CD4-positive, CD25-positive, alpha-beta regulatory T cell (primary cell): ENCODE data around the gene SPAG4. TPM values are rescaled to one million over a fixed set of nuclear protein-coding genes. Genes with fewer than 3 reads are reported as not detected.

Experiments
- ATAC-seq, 2 donors: fragments of 150-1000 bp; cut with Tn5 transposase; one replicate each; pipeline ENCODE4 v1.10.0; 2021; ENCODE audit warnings: low read depth in 2 of 2, moderate number of reproducible peaks in 2 of 2, moderate library complexity in 1 of 2
- DNase-seq, 3 donors: peaks; one replicate each; pipeline versions ENCODE4 v3.0.0 to v3.0.0-alpha.2; 2012 to 2022; ENCODE audit warnings: mixed read lengths in 1 of 3
- H3K27ac ChIP-seq: one replicate; pipeline ENCODE4 v1.7.0; 2013; ENCODE audit warnings: mild to moderate bottlenecking, low read length; ENCODE audit not compliant: insufficient read depth, poor library complexity, severe bottlenecking
- H3K27me3 ChIP-seq: one replicate; pipeline ENCODE4 v1.7.0; 2013; ENCODE audit warnings: low read length; ENCODE audit not compliant: control insufficient read depth, insufficient read depth
- H3K36me3 ChIP-seq: one replicate; pipeline ENCODE4 v1.7.0; 2013; ENCODE audit warnings: mild to moderate bottlenecking, low read length, moderate library complexity; ENCODE audit not compliant: control insufficient read depth, insufficient read depth
- H3K4me1 ChIP-seq: 2 replicates; pipeline ENCODE4 v1.7.0; 2013; ENCODE audit warnings: mild to moderate bottlenecking, low read length; ENCODE audit not compliant: insufficient read depth, control insufficient read depth, poor library complexity, severe bottlenecking
- H3K4me3 ChIP-seq: one replicate; pipeline ENCODE4 v1.7.0; 2013; ENCODE audit warnings: low read depth, mild to moderate bottlenecking, low read length, moderate library complexity
- H3K9me3 ChIP-seq, 2 experiments: 1 replicate in 1 of 2; 2 replicates in 1 of 2; pipeline ENCODE4 v1.7.0; 2013; ENCODE audit warnings: low read length in 2 of 2, mild to moderate bottlenecking in 1 of 2, moderate library complexity in 1 of 2; ENCODE audit not compliant: control insufficient read depth in 2 of 2
- H3K27ac Mint-ChIP-seq, 3 donors: one replicate each; pipeline ENCODE4 v1.8.0; 2020 to 2022; ENCODE audit warnings: mild to moderate bottlenecking in 3 of 3, mixed read lengths in 3 of 3, moderate library complexity in 2 of 3
- H3K27me3 Mint-ChIP-seq: one replicate; pipeline ENCODE4 v1.8.0; 2022; ENCODE audit warnings: mild to moderate bottlenecking, mixed read lengths
- H3K36me3 Mint-ChIP-seq: one replicate; pipeline ENCODE4 v1.8.0; 2020; ENCODE audit warnings: mixed read lengths
- H3K4me1 Mint-ChIP-seq, 4 donors: one replicate each; pipeline ENCODE4 v1.8.0; 2020 to 2022; ENCODE audit warnings: mixed read lengths in 4 of 4, mild to moderate bottlenecking in 1 of 4
- H3K4me3 Mint-ChIP-seq, 4 donors: one replicate each; pipeline ENCODE4 v1.8.0; 2020 to 2022; ENCODE audit warnings: mild to moderate bottlenecking in 4 of 4, mixed read lengths in 4 of 4, moderate library complexity in 3 of 4
- H3K9me3 Mint-ChIP-seq, 7 donors: one replicate each; pipeline ENCODE4 v1.8.0; 2020 to 2022; ENCODE audit warnings: mixed read lengths in 7 of 7, mild to moderate bottlenecking in 3 of 7, moderate library complexity in 2 of 7
- polyA plus RNA-seq, 4 donors: library from polyadenylated mRNA; unstranded; fragments of 300-500 nt; fragmentation: Illumina TruSeq; gene quantifications; one replicate each; pipeline ENCODE4 v1.2.3, GENCODE V29; 2021
- total RNA-seq: library from RNA; stranded (reverse); gene quantifications from one replicate; pipeline ENCODE4 v1.2.3, GENCODE V29; 2022

SPAG4 gene
- total and polyA plus RNA-seq, 5 donors from 2014 or later = 0.11 to 21.8 (median 0.47) TPM

DNA sequence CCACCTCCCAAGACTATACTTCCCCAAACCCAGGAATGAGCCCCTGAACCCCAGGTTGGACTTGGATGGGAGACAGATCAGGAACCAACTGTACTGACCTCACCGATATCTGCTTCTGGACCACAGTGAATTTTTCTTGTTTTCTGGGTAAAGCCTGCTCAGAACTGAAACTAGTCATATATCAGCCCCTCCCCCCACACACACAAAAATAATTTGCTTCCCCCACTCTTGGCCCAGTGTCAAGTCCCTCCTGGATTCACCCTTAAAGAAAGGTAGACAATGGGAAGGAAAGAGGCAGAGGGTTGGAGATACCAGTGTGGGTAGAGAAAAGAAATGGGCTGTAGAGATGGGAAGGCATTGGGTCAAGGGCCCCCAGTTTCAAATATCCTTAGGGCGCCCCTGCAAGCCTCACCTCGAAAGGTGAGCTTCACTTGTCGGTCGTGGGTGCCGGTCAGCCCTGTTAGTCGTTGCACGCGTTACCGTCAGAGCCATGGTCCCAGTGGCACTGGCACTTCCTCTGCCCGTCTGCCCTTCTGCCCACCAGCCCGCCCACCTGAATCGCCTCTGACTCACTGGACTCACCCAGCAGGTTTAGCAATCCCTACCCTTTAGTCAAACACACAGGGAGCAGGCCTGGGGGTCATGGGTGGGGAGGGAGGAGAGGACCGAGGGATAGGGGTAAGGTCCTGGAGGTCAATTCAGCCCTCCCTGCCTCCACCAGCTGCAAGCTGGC, 8.5 kb upstream of the SPAG4 start:
- Histone ChIP-seq H3K27me3 (no peaks in the 10 kb centered on the region), H3K27ac (no peak overlapping the region), H3K4me1 (peaks cover under 1% of the 10 kb centered on the region), H3K4me3 (no peak overlapping the region), H3K9me3 (no peaks in the 10 kb centered on the region), H3K36me3 (no peaks in the 10 kb centered on the region)
- peaks cover 0 to 2% (median 0%) of the 10 kb centered on the region in 7 donors for H3K9me3 Mint-ChIP-seq
- H3K4me1 Mint-ChIP-seq = peaks cover 0 to 6% (median 1%) of the 10 kb centered on the region in 4 donors
- no peak overlapping the region for H3K4me3 Mint-ChIP-seq
- DNase-seq (no peak), ATAC-seq (no peak)
- H3K27ac Mint-ChIP-seq = no peak overlapping the region
- no peaks in the 10 kb centered on the region for H3K36me3 Mint-ChIP-seq
- H3K27me3 Mint-ChIP-seq = peaks cover 18% of the 10 kb centered on the region

DNA sequence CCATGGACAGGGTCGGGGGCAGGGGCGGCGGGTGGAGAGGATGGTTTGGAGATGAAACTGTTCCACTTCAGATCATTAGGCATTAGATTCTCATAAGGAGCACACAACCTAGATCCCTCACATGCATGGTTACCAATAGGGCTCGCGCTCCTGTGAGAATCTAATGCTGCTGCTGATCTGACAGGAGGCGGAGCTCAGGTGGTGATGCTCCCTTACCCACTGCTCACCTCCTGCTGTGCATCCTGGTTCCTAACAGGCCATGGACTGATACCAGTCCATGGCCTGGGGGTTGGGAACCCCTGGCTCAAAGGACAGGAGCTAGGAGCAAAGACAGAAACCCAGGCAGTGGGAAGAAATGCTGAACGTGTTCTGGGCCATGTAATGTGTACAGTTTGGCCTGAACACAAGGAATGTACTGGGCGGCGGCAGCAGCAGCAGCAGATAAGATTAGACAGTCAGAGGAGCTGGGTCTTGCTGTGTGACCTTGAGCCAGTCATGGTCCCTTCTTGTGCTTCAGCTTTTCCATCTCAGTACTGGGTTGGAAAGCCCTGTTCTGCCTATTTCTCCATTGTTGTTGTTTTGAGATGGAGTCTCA, 4.7 kb upstream of the SPAG4 start:
- H3K36me3 Mint-ChIP-seq = no peaks in the 10 kb centered on the region
- H3K4me3 ChIP-seq = no peak overlapping the region
- DNase-seq (no peak), ATAC-seq (no peak)
- H3K4me1 ChIP-seq = peaks cover 7% of the 10 kb centered on the region
- no peaks in the 10 kb centered on the region for H3K9me3 ChIP-seq
- no peak overlapping the region for H3K27ac Mint-ChIP-seq
- no peaks in the 10 kb centered on the region for H3K36me3 ChIP-seq
- H3K4me1 Mint-ChIP-seq = peaks cover 0 to 7% (median 1%) of the 10 kb centered on the region in 4 donors
- no peak overlapping the region for H3K27ac ChIP-seq
- H3K9me3 Mint-ChIP-seq = peaks cover 0 to 2% (median 0%) of the 10 kb centered on the region in 7 donors
- no peak overlapping the region for H3K4me3 Mint-ChIP-seq
- H3K27me3 Mint-ChIP-seq = no peaks in the 10 kb centered on the region
- no peaks in the 10 kb centered on the region for H3K27me3 ChIP-seq

- no peak overlapping the region for H3K27ac Mint-ChIP-seq
- Histone ChIP-seq H3K4me1 (peaks cover 7% of the 10 kb centered on the region), H3K27me3 (no peaks in the 10 kb centered on the region), H3K36me3 (no peaks in the 10 kb centered on the region), H3K9me3 (no peaks in the 10 kb centered on the region), H3K27ac (no peak overlapping the region), H3K4me3 (no peak overlapping the region)
- peaks cover 0 to 2% (median 0%) of the 10 kb centered on the region in 7 donors for H3K9me3 Mint-ChIP-seq
- no peaks in the 10 kb centered on the region for H3K27me3 Mint-ChIP-seq
- peaks cover 0 to 10% (median 4%) of the 10 kb centered on the region in 4 donors for H3K4me1 Mint-ChIP-seq
- ATAC-seq (no peak), DNase-seq (no peak)
- H3K4me3 Mint-ChIP-seq = peak overlapping the region in 1 of 4 donors; percentile 71
- no peaks in the 10 kb centered on the region for H3K36me3 Mint-ChIP-seq
Observed at GRCh38 chr20:35611482-35611881, 4.1 kb upstream of the SPAG4 start.

DNA sequence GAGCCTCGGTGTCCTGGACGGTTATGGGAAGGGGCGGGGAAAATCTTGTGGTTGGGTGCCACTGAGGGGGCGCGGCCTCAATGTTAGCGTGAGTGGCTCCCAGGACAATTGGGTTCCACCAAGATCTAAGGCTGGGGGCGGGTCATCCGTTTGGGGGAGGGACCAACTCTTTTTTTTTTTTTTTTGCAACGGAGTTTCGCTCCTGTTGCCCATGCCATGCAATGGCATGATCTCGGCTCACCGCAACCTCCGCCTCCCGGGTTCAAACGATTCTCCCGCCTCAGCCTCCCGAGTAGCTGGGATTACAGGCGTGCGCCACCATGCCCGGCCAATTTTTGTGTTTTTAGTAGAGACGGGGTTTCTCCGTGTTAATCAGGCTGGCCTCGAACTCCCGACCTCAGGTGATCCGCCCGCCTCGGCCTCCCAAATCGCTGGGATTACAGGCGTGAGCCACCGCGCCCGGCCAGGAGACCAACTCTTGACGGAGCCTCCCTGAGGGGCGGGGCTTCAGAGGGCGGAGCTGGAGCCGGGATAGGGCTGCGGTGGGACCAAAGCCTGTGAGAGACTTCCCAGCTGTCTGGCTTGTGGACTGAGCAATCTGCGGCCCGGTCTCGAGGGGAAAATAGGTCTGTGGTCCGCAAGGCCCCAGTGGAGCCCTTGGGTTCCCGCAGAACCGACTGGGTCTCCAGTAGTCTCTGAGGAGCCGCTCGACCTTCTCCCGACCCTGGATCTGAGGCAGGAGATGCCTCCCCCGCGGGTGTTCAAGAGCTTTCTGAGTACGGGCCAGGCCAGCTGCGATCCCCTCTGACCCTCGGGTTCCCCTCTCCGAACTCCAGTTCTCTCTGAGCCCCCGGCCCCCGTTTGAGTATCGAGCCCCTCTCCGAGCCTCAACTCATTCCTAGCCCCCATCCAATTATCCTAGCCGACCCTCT, 1.1 kb downstream of the SPAG4 start:
- no peak for ATAC-seq

DNA sequence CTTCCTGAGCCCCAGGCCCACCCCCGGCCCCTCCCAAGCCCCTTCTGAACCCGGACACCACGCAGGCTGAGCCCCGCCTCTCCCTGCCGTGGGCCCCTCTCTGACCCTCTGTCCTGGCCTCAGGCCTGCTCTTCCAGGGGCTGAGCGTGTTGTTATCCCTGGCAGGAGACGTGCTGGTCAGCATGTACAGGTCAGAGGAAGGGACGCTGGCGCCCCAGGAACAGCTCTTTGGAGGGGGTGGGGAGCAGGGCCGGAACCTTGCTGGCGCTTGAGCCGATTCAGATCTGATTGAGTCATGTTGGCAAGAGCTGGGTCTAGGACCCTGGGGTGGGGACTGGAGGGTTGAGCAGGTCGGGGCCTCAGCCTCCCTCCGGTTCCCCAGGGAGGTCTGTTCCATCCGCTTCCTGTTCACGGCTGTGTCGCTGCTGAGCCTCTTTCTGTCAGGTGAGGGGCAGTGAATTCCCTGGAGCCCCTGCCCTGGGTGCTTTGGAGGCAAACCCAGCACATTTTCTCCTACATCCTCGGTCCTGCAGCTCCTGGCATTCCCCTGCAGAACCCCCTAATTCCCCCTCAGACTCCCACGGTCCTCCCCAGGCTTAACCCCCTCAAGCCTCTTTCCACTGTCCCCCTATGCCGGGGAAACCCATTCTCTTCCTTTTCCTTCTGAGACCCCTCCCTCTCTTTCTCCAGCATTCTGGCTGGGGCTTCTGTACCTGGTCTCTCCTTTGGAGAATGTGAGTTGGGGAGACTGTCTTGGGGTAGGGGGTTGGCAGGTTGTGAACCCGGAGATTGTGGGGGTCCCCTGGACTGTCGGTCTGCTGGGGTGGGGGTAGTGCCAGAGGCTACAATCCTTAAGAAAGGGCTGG, 2.0 kb downstream of the SPAG4 start:
- Histone ChIP-seq H3K36me3 (no peaks in the 10 kb centered on the region), H3K27me3 (no peaks in the 10 kb centered on the region), H3K27ac (no peak overlapping the region), H3K9me3 (no peaks in the 10 kb centered on the region), H3K4me1 (peaks cover 42% of the 10 kb centered on the region), H3K4me3 (peak overlapping the region; percentile 7)
- H3K27me3 Mint-ChIP-seq = no peaks in the 10 kb centered on the region
- peak overlapping the region; percentile 87 to 97 (median 90) for H3K4me3 Mint-ChIP-seq
- no peaks in the 10 kb centered on the region for H3K9me3 Mint-ChIP-seq
- H3K4me1 Mint-ChIP-seq = peaks cover 3 to 41% (median 19%) of the 10 kb centered on the region in 4 donors
- H3K27ac Mint-ChIP-seq = peak overlapping the region; percentile 83 to 98 (median 91)
- DNase-seq = peak; percentile 23 to 56 (median 40)
- ATAC-seq = no peak
- H3K36me3 Mint-ChIP-seq = peaks cover 3% of the 10 kb centered on the region

More for the DNA sequence above, 1.1 kb downstream of the SPAG4 start:
- H3K36me3 ChIP-seq = no peaks in the 10 kb centered on the region
- Mint-ChIP-seq H3K9me3 (no peaks in the 10 kb centered on the region), H3K27me3 (no peaks in the 10 kb centered on the region), H3K4me1 (peaks cover 3 to 41% (median 19%) of the 10 kb centered on the region in 4 donors), H3K36me3 (peaks cover 3% of the 10 kb centered on the region), H3K27ac (peak overlapping the region; percentile 91 to 98 (median 98)), H3K4me3 (peak overlapping the region; percentile 87 to 92 (median 89))
- H3K9me3 ChIP-seq = no peaks in the 10 kb centered on the region
- peaks cover 42% of the 10 kb centered on the region for H3K4me1 ChIP-seq
- H3K27ac ChIP-seq = peak overlapping the region; percentile 51
- peak overlapping the region; percentile 26 for H3K4me3 ChIP-seq
- H3K27me3 ChIP-seq = no peaks in the 10 kb centered on the region
- peak in 2 of 3 donors; percentile 42 to 65 for DNase-seq

DNA sequence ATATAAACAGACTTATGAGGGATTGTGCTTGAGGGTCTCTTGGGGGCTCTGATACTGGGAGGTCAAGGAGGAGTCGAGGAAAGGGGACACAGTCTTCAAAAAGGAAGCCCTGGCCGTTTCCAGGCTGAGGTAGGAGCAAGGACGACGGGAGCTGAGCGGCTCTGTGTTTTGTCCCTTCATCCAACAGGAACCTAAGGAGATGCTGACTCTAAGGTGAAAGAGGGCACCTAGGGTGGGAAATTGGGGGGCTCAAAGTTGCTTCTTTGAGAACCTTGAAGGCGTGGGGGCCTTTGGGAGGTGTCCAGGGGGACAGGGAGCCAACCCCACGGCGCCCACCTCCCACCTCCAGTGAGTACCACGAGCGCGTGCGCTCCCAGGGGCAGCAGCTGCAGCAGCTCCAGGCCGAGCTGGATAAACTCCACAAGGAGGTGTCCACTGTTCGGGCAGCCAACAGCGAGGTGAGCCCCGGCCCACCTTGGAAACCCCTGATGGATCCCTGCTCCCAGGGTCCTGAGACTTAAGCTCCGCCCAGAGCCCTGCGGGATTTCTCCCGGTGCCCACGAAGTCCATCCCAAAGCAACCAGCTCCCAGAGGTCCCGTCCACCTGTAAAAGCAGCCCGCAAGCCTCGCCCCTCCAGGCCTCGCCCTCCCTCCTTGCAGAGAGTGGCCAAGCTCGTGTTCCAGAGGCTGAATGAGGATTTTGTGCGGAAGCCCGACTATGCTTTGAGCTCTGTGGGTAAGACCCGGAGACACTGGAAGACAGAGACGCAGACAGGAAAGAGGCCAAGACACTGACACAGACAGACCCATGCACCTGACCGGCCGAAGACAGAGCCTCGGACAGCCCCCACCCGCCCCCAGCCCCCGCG, 2.9 kb downstream of the SPAG4 start:
- no peaks in the 10 kb centered on the region for H3K27me3 ChIP-seq
- H3K4me1 ChIP-seq = peaks cover 42% of the 10 kb centered on the region
- Mint-ChIP-seq H3K4me1 (peaks cover 3 to 41% (median 19%) of the 10 kb centered on the region in 4 donors), H3K27me3 (no peaks in the 10 kb centered on the region), H3K36me3 (peaks cover 3% of the 10 kb centered on the region), H3K27ac (peak overlapping the region; percentile 83 to 98 (median 91)), H3K9me3 (no peaks in the 10 kb centered on the region), H3K4me3 (peak overlapping the region; percentile 87 to 97 (median 90))
- peak overlapping the region; percentile 60 for H3K27ac ChIP-seq
- no peaks in the 10 kb centered on the region for H3K36me3 ChIP-seq
- H3K9me3 ChIP-seq = no peaks in the 10 kb centered on the region
- H3K4me3 ChIP-seq = peak overlapping the region; percentile 65
- ATAC-seq (no peak), DNase-seq (peak; percentile 7 to 37 (median 22))
